NCI-H345 treated with DMSO at 0.1 percent for 48 hours (cell line): Measurements from ENCODE around the gene CAPZB.

ENCODE experiments used
- DNase-seq: peaks from one replicate; lab custom pipeline; 2025; ENCODE audit not compliant: unreplicated experiment; lab: John Stamatoyannopoulos, UW

Gene CAPZB

DNA sequence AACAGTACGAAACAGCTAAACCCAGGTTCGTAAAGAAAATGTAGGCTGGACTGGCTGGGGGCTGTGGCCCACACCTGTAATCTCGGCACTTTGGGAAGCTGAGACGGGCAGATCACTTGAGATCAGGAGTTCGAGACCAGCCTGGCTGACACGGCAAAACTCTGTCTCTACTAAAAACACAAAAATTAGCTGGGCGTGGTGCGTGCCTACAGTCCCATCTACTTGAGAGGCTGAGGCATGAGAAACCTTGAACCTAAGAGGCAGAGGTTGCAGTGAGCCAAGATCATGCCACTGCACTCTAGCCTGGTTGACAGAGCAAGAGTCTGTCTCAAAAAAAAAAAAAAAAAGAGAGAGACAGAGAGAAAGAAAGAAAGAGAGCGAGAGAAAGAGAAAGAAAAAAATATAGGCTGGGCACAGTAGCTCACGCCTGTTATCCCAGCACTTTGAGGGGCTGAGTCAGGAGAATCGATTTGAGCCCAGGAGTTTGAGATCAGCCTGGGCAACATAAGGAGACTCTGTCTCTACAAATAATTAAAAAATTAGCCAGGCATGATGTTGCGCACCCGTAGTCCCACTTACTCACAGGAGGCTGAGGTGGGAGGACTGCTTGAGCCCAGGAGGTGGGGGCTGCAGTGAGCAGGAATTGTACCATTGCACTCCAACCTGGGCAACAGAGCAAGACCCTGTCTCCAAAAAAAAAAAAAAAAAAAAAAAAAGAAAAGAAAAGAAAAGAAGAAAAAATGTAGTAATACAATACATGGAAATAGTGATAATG lies 35.7 kb downstream of the CAPZB start:
- DNase-seq, result no peak

DNA sequence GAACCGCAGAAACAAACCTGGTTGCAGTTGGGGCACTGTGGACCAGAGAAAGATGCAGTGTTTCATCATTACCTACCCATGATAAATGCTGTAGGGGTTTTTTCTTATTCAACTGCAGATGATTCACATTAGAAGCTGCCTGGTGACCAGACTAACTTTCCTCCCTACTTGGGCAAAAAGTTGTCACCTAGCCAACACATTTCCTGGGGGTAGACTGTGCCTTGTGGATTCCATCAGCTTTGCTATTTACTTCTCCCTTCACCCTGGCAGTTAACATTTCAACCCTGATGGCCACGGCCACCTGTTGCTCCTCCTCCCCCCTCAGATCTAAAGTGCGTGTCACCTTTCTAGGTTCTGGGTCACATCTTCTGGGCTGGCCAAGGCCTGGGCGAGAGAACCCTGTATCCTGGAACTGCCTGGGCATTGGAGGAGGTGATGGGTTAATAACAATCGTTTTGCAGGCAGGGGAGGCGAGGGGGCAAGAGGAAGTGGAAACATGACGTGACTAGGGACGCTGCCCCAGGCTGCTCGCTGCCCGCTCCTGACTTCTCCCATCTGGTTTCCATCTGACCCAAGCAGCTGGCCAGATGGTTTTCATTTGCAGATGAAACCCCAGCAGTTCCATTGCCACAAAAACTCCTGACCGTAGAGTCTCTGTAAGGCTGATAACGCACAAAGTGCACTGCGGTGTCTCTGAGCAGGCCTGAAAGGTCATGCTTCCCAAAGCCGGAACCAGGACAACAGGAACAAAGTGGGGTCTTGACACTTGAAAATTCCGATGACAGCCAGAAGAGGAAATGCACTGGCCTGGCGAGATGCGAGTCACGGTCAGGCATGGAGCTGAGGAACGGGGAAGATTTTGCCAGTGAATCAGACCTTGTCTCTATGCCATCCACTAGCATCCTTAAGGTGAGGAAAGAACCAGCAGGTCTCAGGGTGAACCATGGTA lies 36.6 kb downstream of the CAPZB start:
- no peak for DNase-seq

DNA sequence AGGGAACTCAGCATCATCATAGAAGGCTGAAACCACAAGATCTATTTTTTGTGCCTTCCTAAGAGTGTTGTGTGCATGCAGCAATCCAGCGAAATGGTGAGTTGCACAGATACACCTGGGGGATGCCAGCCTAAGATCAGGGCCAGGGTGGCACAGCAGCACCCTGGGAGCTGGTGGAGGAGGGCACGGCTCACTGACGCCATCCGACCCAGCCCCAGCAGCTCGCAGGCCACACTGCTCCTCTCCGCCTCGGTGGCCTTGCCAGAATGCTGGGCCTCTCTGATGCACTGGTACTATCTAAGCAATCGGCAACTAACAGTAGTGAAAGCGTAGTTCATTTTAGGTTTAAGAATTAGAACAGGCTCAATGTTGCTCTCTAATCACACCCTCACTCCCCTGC lies 37.8 kb downstream of the CAPZB start:
- DNase-seq, result no peak

DNA sequence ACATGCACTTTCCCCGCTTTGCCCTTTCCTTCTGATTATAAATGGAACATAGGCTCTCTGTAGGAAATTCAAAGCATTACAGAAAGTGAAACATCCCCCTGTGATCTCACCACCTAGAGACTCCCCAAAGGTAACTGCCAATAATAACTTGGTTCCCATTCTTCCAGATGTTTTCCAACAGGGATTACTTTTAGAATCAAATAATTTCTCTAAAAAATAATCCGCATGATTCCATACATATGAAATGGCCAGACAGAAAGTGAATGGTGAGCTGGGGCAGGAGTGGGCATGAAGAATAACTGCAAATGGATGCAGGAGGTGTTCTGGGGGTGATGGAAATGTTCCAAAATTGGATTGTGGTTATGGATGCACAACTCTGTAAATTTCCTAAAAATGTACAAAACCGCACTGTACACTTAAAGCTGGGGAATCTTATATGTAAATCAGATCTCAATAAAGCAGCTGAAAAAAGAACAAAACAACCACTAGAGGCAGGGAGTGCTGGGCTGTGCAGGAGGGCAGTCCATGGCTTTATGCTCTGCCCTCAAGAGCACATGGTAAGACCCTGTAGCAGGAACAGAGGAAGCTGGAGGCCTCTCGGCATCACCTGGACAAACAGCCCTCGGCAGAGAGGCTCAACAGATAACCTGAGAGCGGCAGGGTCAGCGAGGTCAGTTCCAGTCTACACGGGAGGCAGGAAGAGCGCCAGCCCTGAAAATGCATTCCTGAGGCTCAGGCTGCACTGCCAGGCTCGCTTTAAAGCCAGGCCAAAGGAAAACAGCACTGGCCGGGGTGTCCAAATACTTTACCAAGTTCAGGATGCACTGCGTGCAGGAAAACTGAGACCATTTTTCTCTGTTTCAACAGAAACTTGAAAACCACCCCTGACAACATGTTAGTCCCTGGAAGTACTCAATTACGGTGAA lies 39.7 kb downstream of the CAPZB start:
- DNase-seq, result no peak

DNA sequence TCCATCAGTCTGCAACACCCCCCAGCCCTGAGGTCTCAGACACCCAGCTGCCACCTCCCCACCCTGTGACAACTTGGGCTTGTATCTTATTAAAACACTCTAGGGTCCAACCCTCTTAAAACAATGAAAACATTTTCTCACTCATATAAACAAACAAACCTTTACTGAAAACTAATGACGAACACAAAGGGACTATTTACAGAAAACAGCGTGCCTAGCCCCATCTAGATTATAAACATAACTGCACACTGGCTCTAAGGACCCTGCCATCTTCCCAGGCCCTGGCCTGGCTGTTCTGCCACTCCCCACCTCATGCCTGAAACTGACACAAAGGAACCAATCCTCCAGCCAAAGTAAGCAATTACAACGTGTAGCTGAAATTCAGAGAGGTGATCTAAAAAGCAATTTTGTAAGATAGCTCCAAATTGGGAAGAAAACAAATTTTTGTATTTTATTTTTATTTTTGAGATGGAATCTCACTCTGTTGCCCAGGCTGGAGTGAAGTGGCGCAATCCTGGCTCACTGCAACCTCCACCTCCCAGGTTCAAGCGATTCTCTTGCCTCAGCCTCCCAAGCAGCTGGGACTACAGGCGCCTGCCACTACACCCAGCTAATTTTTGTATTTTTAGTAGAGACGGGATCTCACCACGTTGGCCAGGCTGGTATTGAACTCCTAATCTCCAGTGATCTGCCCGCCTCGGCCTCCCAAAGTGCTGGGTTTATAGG lies 40.9 kb downstream of the CAPZB start:
- no peak for DNase-seq

DNA sequence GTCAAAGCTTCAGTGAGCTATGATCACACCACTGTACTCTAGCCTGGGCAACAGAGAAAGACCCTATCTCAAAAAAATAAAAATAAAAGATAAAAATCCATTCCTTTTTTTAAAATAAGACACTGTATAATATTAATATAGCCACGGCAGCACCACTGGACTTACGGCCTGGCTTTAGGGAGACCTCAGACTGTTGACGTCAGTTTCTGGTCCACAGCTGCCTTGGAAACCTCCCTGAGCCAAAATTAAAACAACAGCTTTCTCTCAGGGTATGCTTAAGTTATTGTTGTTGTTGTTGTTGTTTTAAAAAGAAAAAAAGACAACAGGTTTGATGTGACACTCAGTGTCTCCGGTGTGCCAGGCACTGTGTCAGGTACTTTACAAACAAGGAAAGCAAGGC lies 42.0 kb downstream of the CAPZB start:
- no peak for DNase-seq

DNA sequence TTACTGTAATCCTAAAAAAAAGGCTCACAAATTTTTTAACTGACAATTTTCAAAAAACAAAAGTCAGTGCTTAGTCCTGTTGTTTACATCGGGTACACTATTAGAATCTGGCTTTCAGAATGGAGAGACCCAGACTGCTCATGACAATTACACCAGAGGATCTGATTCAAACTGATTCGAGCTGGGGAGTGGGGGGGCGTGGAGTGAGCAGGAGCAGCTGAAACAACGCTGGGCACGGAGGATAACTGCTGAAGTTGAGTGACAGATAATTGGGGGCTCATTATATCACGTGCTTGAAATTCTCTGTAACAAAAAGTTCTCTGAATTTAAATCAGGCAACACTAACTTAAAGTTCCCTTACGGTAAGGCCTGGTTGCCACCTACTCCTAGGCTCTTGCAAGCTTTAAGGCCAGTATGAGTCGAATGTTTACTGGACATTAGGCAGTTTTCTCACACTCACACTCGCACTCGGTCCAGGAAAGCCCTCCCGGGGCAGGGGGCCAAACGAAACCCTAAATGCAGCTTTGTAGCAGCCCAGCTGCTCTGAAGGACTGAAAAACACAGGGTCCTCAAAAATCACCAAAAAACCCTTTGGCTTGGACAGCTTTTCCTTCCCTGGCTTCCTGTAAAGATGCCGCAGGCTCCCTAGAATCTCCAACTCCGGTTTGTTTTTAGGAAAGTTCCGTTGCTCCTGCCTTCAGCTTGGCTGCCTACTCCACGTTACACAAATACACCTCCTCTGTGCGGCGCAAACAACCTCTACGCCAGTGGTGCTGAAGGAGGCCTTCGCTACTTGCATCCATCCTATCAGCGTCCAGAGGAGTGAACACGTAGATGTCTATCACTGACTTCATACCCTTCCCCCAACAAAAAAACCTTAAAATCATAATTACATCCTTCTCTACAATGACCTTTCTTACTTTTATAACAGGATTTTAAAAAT lies 42.9 kb downstream of the CAPZB start:
- no peak for DNase-seq

DNA sequence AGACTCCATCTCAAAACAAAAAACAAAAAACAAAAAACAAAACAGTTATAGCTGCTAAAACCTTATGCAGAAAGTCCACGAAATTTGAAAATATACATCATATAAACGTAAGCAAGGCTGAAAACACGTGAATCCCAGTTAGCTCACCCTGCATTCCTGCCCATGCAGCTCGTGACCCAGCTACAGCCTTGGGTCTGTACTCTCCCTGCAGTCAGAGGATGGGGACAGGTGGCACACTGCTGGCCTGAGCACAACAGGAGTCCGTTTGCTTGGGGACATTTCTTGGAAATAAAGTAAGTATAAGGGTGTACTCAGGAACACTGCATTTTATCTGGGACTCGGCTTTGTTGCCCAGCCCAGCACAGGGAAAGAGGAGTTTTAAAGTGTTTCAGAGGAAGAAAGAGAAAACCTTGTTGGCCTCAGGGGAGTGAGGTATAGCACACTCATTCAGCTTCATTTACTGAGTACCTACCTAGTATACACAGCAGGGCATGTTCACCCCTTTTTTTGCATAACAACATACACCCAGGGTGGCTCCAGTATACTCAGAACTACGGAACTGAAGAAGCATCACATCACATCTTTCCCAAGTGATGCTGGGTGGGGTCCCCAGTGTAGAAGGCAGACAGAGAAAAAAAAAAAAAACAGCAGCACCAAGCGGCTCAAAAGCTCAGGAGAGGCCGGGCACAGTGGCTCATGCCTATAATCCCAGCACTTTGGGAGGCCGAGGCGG lies 44.1 kb downstream of the CAPZB start:
- DNase-seq, result no peak

DNA sequence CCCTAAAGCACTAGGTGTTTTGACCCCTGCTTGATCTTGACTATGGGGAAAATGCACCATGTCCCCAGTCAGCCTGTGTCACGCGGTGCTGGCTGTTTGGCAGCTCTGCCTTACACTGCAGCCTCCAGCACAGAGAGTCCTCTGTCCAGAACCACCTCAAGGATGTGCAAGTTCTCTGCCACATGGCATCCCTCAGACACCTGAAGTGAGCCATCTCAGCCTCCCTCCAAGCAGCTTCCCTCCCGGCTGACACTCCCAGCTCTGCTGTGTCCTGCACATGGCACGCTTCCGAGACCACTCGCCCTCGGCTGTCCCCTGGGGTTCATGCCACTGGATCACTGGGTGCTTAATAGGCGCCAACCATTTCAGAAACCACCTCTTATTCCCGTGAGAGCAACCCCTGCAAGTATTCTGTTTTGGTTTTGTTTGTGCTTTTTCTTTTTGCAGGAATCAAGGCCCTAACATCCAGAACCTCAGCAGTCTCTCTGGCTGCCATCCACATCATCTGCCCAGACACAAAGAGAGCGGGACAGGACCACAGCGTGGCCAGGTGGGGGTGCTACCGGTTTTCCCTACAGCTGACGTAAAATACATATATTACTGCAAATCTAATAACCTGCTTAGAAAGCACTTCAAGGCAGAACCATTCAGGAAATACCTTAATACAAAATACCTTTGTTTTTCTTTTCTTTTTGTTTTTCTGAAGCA lies 45.7 kb downstream of the CAPZB start:
- no peak for DNase-seq

DNA sequence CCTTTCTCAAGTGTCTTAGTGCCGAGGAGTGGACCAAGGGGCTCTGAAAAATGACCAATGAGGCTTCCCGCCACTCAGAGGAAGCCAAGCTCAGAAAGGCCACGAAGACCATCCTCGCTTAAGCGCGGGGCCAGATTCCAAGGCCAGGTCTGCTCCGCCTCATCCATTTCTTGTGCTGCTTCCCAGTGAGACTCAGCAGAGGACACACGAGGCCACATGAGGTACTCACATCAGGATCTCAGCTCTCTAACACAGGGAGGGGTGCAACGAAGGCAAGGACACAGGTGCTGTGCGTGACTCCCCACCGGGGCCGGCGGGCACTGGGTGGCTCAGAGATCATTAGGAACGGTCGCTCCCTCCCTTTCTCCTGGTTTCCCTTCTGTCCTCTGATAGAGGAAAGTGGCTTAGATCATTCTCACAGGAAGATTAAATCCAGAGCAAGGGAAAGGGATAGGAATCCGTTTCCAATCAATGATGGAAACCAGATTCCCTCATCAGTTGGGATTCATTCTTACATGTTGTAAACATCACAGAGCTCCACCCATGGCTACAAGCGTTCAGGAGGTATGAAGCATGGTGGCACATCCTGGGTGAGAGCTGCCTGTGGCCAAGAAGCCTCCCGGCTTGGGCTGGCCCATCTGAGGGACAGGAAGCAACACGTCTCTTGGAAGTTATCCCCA lies 46.7 kb downstream of the CAPZB start:
- DNase-seq, result no peak

DNA sequence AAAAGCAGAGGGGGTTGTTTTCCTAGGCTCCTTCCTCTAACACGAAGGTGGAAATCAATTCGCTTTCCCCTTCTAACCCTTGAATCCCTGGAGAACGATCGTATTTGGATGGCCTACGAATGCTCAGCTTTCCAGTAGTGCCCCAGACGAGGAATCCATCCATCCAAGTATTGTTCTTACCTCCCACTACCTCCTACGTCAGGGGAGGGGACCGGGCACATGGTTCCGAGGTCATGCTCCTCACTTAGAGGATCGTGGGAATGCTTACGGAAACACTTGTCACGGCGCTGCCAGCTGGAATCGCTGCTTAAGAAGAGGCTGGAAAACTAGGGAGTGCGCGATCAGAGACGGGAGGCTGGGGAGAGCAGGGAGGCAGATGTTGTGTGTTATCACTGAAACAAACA lies 47.4 kb downstream of the CAPZB start:
- no peak for DNase-seq

DNA sequence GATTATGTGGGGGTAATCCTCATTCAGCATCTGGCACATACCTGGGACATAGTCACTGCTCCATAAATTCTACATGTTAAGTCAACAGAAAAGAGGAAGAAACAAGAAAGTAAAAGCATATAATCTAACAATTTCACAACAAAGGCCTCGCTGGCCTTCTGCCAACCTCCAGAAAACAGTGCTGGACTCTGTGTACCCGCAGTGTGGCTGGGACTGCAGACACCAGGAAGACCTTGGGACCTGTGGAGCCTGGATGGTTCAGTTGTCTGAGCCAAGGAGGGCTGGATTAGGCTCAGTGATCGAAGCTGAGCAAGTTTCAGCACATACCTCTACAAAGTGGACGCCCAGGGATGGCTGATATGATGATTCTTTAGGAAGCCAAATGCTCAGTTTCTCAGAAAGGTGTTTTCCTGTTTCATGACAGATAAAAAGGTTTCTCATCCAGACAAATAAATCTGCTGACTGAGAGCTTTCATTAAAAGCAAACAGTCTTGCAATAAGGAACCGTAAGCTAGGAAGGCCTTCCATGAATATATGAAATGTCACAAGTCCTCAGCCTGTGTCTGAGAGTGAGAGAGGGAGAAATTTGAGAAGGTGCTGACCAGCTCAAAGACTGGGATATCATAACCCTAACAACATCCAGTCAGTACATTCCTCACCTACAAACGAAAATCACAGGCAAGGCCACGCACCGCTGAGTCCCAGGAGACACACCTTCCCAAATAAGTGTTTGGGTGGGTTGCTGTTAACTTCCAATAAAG lies 48.4 kb downstream of the CAPZB start:
- DNase-seq, result no peak

DNA sequence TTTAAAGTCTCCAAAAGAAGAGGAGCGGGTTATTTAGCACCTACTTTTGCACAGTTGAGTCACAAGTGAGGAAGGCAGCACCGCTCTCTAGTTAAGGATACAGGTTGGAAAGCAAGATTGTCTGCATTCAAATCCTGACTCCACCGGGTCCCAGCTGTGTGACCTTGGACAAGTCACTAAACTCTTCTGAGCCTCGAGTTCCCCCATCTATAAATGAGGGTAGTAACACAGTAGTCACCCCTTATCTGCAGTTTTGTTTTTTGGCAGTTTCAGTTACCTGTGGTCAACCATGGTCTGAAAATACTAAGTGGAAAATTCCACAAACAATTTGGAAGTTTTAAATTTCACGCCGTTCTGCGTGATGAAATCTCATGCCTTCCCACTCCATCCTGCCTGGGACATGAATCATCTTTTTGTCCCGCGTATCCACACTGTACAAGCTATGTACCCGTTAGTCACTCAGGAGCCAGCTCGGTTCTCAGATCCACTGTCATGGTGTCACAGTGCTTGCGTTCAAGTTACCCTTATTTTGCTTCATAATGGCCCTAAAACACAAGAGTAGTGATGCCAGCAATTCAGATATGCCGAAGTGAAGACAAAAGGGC lies 49.4 kb downstream of the CAPZB start:
- DNase-seq, result no peak

DNA sequence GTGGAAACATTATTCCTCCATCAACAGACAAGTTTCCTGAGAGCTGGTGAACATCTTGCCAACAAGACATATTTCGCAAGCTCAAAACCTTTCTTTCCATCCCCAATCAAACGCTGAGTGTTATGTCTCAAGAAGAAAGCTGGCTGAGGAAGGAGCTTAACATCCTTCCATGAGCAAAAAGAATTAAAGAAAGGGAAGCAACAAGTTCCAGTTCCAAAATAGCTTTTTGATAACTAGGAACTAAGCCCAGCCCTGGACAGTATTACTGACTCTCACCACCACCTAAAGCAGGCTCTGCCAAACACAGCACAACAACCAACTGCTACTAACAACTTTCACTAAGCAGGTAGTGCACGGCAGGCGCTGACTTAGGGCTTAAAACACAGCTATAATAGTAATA lies 50.2 kb downstream of the CAPZB start:
- no peak for DNase-seq

DNA sequence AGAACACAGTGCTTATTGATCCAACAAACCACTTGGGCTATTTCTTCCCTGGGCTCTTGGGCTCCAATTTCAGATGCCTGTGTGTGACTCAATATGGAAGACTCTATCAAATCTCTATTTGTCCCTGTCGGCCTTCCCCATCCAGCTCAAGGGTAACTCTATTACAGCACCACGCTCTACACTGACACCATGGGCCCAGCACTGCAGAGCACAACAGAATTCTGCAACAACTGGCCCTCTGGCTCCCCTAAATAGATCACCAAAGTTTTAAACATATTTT lies 51.7 kb downstream of the CAPZB start:
- no peak for DNase-seq

DNA sequence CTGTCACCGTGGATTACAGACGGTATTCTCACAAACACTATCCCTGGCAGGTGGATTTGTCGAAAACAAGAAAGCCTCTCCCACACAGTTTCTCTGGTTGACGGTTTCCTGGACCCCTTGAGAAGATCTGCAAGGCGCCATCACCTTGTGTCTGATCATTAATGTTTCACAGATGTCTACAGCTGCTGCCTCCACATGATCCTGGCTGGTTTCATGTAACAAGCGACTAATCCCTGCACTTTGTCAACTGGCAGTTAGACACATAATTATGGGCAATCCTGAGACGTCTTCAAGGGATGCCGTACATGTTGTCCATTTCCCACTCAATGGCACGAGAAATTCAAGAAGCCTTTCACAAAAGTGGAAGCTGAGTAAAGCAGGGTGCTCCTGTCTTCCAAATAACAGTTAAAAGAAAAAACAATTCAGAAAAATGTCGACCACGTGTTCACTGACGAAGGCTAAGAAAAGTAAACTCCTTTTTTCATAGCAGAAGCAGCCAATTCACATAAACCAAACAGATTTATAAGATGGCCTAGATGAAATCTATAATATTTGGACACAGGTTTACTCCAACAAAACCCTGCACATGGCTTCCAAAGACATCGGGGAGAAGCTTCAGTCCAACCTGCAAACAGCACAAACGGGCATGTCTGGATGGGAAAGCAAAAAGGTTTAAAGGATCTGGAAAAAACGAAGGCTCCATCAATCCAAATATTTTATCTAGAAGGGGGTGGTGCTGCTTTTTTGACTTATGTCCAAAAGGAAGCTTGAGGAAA lies 52.2 kb downstream of the CAPZB start:
- DNase-seq, result no peak
